Islet precursor cell (in vitro differentiated cells): Measurements from ENCODE around the gene ARRDC4.
A peak's percentile ranks its signal among the peaks of the same experiment; 100 is the strongest.
"Not testable (repeated sequence)": the region's sequence is repeated elsewhere in the genome, so short reads cannot be mapped to it uniquely, and the experiment has no call there.

Experiments used
- DNase-seq: peaks from one replicate; pipeline ENCODE4 v3.0.0-alpha.2; 2018

The ARRDC4 gene

DNA sequence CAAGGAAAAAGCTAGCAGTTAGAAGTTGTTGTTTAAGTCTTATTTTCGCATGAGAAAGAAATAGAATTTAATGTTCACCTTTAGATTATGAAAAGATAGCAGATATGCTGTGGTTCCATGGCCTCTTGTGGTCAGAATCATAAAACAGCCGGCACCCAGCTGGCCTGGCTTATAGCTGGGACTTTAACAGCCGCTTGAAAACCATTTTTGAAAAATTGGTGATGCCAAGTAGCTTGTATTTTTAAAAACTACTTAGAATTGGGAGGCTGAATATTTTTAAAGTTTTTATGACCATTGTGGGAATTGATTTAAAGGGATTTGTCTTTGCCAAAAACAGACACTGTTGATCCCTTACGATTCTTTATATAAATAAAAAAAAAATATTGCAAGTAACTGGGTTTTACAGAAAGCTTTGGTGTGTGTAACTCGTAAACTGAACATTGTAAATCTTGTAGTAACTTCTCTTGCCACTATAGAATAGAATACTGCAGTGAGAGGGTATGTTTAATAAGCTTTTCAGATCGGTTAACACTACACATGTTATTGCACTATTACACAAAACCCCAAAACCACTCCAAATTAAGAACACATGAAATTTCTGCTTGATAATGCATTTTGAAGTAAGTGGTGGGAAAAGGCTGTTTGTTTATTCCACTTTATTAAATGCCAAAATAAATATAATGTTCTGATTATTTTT lies 6.6 kb downstream of the ARRDC4 start:
- no peak for DNase-seq

DNA sequence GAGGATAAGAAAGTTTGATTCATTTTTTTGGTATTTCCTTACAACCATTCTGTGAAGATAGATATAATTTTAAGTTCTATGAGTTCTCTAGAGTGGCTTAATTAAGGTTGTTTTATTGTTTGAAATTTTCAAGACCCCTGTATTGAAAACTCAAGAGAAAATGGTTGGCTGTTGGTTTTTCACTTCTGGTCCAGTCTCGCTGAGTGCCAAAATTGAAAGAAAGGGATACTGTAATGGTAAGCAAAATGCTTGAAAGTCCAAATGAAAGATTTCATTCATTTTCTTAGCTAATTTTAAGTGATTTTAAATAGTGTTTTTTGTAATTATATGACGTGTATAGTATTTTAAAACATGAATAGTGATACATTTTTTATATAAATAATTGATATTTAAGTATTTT lies 7.4 kb downstream of the ARRDC4 start:
- no peak for DNase-seq

DNA sequence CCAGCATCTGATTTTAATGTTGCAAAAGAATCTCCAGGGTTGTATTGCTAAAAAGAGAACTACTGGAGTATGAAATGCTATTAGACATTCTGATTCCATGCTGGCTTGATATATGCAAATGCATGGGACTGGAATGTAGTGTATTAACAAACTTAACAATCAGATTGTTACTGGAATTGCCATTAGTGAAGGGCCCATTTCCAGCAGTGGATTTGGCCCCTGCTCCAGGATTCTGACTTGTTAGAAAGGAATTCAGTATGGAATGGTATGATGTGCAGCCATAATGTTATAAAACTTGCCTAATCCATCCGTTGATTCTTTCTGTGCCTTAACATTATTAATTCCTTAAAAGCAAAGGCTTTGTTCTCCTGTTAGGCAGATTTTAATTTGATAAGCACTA lies 7.9 kb downstream of the ARRDC4 start:
- DNase-seq, result no peak

DNA sequence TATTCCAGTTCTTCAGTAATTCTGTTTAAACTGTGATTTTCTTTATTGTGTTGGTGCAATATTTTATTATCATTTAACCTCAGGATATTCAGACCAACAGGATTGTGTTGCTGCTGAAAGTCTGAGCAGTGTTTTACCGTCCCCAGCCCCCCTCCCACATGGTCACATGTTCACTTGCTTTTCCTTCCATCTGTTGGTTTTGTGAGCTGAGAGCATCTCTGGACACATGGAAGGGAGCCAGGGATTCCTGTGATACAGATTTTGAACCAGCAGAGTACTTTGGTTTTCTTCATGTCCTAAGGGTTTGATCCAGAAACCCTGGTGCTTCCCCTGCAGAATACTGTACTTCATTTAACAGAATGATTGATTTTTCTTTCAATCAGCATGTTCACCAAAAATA lies 11.9 kb downstream of the ARRDC4 start:
- no peak for DNase-seq

DNA sequence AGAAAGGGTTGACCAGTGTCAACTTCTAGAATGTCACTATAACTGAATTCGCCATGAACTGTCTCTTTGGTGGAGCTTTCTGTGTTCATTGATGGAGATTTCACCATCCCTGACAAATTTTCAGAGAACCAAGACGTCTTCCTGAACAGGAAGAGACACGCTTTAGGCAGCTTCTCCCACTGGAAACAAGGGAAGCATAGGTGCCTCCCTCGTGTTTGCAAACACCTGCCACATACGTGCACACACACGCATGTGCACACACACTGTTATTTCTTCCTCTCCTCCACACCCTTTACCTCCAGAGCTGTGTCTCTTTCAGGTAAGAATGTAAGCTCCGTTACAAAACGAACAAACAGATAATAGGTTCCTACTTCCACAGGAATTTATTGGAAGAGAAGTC lies 15.6 kb downstream of the ARRDC4 start:
- no peak for DNase-seq

DNA sequence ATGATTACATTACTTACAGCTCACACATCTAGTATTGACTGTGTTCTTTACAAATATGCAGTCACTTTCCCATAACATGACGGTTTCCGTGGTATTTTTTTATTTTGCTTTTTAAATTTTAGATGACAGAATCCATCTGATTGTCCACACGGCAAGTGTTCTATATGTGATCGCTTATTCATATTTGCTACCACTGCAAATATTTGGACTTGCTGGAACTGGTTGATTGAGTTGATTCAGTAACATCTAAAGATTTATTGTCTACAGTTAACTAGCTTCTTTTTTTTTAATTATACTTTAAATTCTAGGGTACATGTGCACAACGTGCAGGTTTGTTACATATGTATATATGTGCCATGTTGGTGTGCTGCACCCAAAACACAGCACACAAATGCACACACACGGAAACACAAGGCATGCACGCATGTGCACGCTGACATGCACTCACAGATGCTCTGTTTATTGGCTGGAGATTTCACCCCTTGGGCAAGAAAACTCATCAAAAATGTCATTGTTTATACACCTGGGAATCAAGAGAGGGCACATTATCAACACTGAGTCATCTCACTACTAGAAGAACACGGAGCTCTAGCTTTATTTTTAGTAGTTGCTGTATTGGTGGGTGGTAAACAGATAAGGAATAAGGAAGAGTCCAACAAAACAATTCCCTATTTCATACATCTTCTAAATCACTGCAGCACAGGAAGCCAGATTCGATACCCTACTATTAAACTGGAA lies 16.4 kb downstream of the ARRDC4 start:
- DNase-seq, result no peak

DNA sequence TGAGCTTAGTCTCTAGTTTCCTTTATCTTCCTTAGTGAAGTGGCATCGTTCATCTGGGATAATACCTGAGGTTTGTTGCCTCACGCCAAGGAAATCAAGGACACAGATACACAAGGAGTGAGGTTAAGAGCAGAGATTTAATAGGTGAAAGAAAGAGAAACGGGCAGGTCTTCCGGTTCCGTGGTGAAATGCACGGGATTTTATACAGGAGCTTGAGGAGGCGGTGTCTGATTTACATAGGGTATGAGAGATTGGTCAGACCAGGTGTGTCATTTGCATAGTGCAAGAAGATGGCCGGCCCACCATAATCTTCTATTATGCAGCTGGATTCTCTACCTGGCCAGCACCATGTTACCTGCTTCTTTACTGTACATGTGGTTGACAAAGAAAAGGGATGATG lies 17.2 kb downstream of the ARRDC4 start:
- no peak for DNase-seq

DNA sequence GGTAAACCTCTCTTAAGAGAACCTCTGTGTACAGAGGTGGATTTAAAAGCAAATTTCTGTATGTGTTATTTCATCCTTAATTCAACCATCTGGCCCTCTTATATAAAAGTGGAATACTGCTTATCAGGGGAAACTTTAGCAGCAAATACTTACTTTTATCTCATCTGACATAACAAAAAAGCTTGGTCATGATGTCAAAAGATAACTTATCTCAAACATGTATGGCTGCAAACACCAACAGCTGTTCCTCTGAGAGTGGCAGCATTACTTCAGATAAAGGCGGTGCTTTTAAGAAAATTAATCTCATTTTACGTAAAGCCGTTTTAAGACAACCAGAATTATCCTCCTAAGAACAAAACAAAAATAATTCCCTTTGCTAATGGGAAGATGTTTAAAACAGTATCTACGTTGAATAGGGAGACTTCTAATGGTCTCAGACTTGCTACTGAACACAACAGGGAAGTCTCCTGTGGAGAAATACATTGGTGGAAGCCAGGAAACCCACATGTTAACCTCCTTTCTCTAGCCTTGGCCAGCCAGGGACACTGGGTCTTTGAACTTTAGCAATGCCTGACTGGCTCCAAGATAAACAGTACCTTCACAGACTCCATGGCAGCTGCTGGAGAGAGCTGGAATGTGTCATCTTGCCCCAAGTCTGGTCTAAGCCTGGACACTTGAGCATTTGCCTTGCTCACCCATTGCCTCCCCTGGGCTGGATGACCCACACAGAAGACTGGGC lies 18.1 kb downstream of the ARRDC4 start:
- no peak for DNase-seq

DNA sequence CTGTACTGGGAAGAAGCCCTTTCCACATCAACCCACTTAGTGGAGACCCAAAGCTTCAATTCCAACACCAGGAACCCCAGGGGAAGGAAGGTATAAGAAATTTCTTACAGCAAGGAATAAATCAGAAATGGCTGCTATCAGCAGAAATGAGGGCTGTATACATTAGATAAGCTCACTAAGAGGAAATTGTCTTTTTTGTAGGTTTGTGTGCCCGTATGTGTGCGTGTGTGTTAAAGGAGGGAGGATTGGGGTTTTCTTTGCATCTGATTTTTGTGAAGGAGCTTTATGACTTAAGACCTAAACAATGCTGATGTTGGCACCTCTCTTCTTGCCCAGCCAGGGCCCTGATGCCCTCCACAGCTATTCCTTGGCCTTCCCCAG lies 18.6 kb downstream of the ARRDC4 start:
- no peak for DNase-seq

DNA sequence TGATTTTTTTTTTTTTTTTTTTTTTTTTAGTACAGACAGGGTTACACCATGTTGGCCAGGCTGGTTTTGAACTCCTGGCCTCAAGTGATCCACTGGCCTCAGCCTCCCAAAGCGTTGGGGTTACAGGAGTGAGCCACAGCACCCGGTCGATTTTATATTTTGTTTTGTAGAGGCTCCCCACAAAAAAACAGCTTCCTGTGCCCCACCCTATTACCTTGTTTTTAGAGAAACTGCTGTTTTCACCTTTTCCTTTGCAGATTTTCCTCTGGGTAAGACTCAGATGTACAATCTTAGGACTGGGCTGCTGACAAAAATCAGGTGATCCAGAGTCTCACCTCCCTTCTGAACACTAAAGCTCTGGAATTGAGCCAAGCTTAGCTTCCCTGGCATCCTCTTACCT lies 20.6 kb downstream of the ARRDC4 start:
- no peak for DNase-seq

DNA sequence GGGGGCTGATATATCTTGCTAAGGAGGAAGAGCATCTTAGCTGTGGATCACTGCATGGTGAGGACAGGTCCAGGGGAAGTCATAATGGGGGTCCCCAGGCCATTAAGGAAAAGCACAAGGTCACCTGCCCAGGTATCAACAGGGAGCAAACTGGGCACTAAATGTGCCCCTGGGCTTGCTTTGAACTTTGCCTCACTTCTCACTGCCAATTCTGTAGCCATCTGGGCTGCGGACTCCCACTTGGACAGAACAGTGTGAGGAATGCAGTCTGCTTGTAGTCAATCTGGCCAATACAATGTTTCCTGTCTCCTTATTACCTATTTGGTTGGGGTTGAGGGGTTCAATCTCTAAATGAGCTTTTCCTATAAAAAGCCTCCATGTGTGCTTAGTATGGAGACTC lies 21.3 kb downstream of the ARRDC4 start:
- DNase-seq, result no peak

DNA sequence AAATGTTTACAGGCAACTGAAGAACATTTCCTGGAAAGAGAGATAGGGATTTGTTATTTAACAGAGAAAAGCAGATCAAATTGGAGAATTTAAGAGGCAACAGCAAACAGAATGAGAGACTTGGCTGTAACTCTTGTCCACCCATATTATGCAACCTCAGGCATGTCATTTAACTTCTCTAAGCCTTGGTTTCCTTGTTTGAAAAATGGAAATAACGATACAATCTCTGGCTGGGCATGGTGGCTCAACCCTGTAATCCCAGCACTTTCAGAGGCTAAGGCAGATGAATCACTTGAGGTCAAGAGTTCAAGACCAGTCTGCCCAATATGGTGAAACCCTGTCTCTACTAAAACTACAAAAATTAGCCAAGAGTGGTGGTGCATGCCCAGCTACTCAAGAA lies 23.7 kb downstream of the ARRDC4 start:
- DNase-seq, result no peak

DNA sequence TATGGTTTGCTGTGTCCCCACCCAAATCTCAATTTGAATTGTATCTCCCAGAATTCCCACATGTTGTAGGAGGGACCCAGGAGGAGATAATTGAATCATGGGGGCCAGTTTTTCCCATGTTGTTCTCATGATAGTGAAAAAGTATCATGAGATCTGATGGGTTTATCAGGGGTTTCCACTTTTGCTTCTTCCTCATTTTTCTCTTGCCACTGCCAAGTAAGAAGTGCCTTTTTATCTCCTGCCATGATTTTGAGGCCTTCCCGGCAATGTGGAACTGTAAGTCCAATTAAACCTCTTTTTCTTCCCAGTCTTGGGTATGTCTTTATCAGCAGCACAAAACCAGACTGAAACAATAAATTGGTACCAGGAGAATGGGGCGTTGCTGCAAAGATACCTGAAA lies 25.5 kb downstream of the ARRDC4 start:
- DNase-seq, result not testable (repeated sequence)

DNA sequence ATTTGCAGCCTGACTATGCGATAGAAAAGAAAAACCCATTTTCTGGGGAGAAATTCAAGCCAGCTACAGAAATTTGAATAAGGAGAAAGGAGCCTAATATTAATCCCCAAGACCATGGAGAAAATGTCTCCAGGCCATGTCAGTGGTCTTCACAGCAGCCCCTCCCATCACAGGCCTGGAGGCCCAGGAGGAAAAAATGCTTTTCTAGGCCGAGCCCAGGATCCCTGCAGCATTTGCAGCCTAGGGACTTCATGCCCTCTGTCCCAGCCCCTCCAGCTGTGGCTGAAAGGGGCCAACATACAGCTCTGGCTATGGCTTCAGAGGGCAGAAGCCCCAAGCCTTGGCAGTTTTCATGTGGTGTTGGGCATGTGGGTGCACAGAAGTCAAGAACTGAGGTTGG lies 26.3 kb downstream of the ARRDC4 start:
- no peak for DNase-seq

DNA sequence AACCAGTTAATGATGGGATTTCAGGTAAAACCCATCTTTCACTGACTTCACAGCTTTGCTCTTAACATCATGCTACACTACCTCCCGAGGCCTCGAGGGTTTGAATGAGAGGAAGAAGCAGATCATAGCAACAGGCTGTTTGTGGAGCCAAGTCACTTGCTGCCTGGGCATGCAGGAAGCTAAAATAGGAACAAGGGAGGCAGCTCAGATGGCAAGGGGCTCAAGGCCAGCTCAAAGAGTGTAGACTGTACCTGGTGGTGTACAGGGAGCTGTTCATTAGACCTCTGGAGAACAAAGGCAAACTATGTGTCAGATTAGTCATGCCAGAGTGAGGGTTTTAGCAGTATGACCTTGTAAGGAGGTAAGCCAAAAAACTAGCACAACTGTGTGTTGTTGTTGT lies 28.8 kb downstream of the ARRDC4 start:
- no peak for DNase-seq

DNA sequence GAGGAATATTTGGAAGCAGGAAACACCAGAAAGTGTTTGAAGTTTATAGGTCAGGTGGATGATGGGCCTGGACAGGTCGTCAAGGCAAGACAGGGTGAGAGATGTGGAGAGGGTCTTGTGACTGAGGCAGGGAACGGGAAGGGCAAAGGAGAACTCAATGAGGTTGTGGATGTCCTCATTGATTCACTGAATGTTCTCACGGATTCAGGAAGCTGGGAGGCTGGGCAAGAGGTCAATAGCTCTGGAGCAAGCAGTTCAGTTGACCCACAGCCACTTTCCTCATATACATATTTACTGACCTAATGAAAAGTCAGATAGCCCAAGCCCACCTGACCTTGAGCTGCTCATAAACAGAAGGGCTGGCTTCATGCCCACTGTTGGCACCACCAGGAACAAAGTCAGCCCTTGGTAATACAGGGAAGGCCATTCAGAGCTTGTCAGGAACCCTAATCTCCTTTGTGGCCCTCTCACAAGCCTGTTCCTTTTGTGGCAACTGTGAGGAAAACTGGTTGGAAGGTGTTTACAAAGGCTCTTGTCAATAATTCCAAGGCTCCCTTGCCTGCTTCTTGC lies 31.6 kb downstream of the ARRDC4 start:
- no peak for DNase-seq

DNA sequence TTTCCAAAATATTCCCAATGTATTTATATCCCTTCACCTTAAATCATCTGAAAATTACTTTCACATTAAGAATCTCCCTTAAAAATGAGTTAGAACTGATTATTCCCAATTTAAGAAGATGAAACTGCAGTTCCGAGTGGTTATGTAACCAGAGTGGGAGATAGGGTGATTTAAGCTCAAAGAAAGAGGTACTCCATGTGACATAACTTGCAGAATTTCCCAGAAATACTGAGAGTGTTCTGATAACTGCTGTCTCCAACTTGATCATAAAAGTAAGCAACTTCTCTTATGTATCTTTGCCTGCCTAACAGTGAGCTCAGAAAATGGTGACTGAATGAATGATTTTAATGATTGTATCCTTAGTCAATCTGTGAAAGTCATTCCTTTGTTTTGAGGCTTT lies 32.3 kb downstream of the ARRDC4 start:
- DNase-seq, result no peak

DNA sequence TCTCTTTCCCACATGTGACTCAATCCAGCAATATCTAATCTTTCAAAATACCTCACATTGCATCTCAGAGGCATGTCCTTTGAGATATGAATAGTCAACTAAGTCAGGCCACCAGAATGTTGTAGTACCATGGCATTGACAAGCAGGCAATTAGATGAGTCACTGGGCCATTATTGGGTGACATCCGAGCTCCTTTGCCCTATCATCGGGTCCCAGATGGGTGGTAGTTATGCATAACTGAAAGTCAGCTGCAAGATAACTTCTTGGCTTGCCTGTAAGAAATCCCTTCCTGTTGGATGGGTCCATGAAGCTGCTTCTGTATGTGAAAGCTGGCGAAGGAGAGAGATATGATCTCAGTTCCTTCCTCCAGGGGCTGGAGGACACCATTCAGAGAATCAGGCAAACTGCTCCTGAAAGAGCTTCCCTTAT lies 32.8 kb downstream of the ARRDC4 start:
- peak; percentile 64 for DNase-seq

DNA sequence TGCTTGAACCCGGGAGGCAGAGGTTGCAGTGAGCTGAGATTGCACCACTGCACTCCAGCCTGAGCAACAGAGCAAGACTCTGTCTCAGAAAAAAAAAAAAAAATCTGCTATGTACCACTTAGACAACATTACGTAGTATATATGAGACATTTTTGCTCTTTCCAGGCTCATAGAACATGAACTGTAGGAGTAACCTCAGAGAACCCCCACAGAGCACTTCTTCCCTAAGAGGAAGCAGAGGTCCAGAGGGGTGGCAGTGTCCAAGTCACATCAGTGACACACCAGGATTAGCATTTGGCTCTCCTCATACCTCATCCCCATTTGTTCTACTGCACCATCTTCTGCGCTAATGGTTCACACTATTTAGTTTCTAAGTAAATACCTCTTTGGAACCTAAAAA lies 33.7 kb downstream of the ARRDC4 start:
- no peak for DNase-seq

DNA sequence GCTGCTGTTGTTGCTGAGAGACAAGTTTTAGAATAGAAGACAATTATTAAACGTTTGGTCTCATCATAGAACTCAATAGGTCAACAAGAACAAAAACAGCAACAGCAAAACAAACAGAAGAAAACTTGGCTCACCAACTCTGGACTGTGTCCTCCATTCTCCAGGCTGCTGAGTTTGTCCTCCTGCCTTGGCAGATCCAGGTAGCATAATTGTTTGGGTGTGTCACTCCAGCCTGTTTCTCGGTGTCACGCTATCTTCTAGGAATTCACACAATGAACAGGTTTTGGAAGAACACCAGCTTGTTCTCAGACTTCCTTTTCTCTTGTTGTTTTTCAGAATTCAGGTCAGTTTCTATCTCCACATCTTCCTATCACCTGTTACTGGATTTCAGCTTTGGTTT lies 34.7 kb downstream of the ARRDC4 start:
- DNase-seq, result no peak

DNA sequence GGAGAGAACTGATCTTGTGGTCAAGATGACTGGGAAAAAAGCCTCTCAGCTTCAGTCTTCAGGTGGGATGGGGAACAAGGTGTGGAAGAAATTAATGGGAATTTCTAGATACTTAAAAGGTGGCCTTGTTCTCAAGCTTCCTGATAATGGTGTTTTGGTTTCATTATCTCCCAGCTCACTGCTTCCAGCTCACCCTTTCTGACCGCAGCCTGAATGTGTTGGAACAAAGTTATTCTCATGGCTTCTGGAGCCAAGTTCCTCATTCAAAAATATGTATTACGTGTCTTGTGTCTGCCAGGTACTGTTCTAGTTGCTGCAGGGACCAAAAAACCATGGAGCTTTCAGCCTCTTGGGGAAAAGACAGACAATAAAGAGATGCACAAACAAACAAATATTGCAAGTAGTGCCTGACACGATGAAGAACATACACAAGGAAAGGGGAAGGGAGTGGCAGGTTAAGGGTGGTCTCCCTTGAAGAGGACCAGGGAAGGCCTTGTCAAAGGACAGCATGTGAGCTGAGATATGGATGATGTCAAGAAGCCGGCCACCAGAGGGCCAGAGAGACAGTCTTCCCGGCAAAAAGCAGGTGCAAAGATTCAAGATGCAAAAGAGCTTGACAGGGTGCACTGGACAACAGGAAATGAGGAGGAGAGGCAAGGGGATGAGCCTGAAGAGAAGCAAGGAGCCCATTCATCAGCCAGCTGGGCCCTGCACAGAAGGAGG lies 35.5 kb downstream of the ARRDC4 start:
- peak; percentile 65 for DNase-seq

DNA sequence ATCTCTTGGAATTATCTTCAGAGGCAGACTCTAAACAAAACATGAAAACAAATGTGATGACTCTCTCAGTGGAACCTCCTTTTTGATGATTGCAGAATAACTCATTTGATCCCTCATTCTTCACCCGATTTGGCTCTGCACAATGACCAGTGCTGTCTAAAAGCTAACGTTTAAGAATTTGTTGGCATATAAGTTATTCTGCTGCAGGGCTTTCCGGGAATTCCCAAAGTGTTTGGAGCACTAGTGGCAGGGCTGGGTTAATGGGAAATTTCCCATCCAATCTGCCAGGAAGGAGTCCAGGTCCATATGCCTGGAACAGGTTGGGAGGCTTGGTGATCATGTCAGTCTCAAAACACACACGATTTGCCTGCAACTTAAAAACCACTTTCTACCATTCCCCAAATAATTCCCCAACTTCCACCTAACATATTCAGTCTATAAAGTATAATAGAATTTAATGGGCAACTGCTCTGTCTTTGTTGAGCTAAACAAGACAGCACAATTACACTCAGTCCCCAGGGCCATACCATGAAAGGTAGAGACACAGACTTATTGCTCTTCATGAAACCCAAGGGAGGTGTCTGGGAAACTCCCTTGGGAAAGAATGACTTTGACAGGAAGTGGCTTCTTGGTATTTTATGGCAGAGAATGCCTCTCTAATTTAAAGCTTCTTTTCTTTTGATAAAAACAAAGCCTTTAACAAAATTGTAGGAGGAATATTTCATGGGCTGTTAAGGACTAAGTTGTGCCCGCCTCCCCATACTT lies 38.0 kb downstream of the ARRDC4 start:
- no peak for DNase-seq
